ENCODE results near the gene RSF1.
A peak's percentile ranks its signal among the peaks of the same experiment; 100 is the strongest.
"Not testable (repeated sequence)": the region's sequence is repeated elsewhere in the genome, so short reads cannot be mapped to it uniquely, and the experiment has no call there.

Gene RSF1

DNA sequence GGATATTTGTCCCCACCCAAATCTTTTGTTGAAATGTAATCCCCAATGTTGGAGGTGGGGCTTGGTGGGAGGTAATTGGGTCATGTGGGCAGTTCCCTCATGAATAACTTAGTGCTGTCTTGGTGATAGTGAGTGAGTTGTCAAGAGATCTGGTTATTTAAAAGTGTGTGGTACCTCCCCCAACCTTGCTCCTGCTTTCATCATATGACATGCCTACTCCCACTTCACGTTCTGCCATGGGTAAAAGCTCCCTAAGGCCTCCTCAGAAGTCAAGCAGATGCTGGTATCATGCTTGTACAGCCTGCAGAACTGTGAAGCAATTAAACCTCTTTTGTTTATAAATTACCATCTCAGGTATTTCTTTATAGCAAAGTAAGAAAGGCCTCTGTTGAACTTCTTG is 31.0 kb upstream of the RSF1 start:
- TF ChIP-seq, protein P1, sequence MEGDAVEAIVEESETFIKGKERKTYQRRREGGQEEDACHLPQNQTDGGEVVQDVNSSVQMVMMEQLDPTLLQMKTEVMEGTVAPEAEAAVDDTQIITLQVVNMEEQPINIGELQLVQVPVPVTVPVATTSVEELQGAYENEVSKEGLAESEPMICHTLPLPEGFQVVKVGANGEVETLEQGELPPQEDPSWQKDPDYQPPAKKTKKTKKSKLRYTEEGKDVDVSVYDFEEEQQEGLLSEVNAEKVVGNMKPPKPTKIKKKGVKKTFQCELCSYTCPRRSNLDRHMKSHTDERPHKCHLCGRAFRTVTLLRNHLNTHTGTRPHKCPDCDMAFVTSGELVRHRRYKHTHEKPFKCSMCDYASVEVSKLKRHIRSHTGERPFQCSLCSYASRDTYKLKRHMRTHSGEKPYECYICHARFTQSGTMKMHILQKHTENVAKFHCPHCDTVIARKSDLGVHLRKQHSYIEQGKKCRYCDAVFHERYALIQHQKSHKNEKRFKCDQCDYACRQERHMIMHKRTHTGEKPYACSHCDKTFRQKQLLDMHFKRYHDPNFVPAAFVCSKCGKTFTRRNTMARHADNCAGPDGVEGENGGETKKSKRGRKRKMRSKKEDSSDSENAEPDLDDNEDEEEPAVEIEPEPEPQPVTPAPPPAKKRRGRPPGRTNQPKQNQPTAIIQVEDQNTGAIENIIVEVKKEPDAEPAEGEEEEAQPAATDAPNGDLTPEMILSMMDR (IDR thresholded peaks at IDR 0.05; ENCODE audit: borderline replicate concordance, control extremely low read depth, extremely low read depth, insufficient read depth, missing control alignments) = no peak
- DNase-seq (ENCODE audit: low spot score) = no peak
- in situ Hi-C loops (cut with MboI; ENCODE audit: low sequenced_read_pairs, unreplicated experiment) = no loop called here

DNA sequence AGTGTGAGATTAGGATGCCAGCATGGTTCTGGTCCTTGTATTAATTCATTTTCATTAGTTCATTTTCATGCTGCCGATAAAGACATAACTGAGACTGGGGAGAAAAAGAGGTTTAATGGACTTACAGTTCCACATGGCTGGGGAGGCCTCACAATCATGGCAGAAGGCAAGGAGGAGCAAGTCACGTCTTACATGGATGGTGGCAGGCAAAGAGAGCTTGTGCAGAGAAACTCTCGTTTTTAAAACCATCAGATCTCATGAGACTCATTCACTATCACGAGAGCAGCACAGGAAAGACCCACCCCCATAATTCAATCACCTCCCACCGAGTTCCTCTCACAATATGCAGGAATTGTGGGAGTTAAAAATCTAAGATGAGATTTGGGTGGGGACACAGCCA is 23.2 kb upstream of the RSF1 start:
- in situ Hi-C loops (cut with MboI; ENCODE audit: low sequenced_read_pairs, unreplicated experiment); DNase-seq (ENCODE audit: low spot score): not testable (repeated sequence)

DNA sequence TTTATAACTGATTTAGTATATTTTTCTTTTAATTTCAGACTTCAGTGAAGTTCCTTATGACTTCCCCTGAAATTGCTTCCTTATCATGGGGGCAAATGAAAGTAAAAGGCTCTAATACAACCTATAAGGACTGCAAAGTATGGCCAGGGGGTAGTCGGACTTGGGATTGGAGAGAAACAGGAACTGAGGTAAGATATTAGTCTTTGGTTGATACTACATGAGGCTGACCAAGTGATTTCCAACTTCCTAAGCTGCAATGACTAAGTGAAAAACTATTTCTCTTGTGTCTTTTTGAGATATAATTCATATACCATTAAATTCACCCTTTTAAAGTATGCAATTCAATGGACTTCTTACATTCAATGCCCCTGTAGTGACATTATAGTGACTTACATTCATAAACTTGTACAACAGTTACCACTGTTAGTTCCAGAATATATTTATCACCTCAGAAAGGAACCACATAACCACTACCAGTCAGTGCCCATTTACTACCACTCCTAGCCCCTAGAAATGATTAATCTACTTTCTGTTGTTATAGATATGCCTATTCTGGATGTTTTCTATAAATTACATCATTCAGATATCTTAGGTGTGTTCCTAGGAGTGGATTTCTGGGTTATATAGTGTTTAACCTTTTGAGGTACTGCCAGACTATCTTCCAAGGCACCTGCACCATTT is 22.1 kb upstream of the RSF1 start:
- in situ Hi-C loops (cut with MboI; ENCODE audit: low sequenced_read_pairs, unreplicated experiment) = no loop called here
- TF ChIP-seq, protein P1 (IDR thresholded peaks at IDR 0.05; ENCODE audit: borderline replicate concordance, control extremely low read depth, extremely low read depth, insufficient read depth, missing control alignments) = no peak
- no peak for DNase-seq (ENCODE audit: low spot score)

DNA sequence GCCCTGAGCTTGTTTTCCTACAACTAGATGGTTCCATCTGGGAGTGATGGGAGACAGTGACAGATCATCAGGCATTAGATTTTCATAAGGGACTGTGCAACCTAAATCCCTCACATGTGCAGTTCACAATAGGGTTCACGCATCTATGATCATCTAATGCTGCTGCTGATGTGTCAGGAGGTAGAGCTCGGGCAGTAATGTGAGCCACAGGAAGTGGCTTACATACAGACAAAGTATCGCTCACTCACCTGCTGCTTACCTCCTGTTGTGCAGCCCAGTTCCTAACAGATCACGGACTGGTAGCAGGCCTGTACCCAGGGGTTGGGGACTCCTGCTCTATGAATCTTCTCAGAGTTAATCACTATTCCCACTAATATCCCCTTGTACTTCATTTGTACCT is 12.8 kb upstream of the RSF1 start:
- TF ChIP-seq, protein P1 (IDR thresholded peaks at IDR 0.05; ENCODE audit: borderline replicate concordance, control extremely low read depth, extremely low read depth, insufficient read depth, missing control alignments) = no peak
- in situ Hi-C loops (cut with MboI; ENCODE audit: low sequenced_read_pairs, unreplicated experiment) = no loop called here
- no peak for DNase-seq (ENCODE audit: low spot score)

DNA sequence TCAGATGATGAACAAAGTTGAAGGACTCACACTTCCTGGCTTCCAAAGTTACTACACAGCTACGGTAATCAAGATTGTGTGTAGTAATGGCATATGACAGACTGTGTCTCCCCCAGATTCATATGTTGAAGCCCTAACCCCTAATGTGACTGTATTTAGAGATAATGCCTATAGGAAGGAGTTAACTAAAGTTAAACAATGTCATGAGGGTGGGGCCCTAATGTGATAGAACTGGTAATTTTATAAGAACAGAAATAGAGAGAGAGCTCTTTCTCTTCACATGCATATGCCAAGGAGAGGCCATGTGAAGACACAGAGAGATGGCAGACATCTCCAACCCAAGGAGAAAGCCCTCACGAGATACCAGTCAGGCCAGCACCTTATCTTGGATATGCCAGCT is 8.4 kb upstream of the RSF1 start:
- DNase-seq (ENCODE audit: low spot score) = no peak
- TF ChIP-seq, protein P1 (IDR thresholded peaks at IDR 0.05; ENCODE audit: borderline replicate concordance, control extremely low read depth, extremely low read depth, insufficient read depth, missing control alignments) = no peak
- in situ Hi-C loops (cut with MboI; ENCODE audit: low sequenced_read_pairs, unreplicated experiment) = no loop called here

DNA sequence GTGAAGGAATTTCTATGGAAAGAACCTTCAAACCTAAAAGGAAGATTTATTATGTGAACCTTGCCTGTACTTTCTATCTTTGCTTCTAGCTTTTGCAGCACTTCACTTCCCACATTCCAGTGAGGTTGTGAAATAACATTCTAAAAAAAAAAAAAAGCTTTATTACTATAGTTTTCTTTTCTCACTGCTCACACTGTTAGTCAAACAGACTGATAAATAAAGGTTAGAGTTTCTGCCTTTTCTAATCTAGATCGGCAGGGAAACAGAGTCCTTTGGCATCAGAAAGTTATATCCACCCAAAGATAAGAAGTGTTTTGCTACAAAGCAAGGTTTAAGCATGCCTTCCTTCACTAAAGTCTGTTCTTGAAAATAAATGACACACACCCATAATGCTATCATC is 3.3 kb upstream of the RSF1 start:
- in situ Hi-C loops (cut with MboI; ENCODE audit: low sequenced_read_pairs, unreplicated experiment) = no loop called here
- no peak for DNase-seq (ENCODE audit: low spot score)
- TF ChIP-seq, protein P1 (IDR thresholded peaks at IDR 0.05; ENCODE audit: borderline replicate concordance, control extremely low read depth, extremely low read depth, insufficient read depth, missing control alignments) = no peak

DNA sequence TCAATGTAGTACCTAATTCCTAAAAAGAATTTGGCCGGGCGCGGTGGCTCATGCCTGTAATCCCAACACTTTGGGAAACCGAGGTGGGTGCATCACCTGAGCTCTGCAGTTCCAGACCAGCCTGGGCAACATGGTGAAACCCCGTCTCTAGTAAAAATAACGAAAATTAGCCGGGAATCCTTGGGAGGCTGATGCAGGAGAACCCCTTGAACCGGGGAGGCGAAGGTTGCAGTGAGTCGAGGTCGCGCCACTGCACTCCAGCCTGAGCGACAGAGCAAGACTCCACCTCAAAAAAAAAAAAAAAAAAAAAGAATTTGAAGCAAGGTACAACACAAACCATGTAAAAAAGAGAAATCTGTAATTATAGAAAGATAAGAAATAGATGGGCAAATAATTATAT is 1.6 kb upstream of the RSF1 start:
- DNase-seq (ENCODE audit: low spot score); in situ Hi-C loops (cut with MboI; ENCODE audit: low sequenced_read_pairs, unreplicated experiment): not testable (repeated sequence)

DNA sequence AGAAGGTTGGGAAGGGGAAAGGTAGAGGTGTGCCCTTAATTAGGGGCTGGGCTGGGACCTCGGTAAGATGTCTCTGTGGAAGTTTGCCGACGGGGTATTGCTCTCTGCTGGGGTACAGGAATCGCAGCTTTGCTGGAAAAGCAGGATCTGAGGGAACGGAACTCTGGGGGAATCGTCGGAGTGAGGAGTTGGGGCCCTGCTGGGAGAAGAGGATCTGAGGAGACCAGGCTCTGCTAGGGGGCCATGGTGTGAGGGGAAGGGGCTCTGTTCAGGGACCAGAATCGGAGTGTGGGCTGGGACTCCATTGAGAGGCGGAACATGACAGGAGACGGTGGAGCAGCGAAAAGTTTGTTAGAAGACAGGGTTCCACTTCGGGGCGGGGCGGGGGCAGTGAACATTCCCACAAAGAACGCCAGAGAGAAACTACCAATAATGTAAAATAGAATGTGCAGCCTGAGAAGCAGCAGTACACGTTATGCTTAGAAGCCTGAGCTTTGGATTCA is 878 bp upstream of the RSF1 start:
- DNase-seq (ENCODE audit: low spot score) = peak; percentile 42
- TF ChIP-seq, protein P1 (IDR thresholded peaks at IDR 0.05; ENCODE audit: borderline replicate concordance, control extremely low read depth, extremely low read depth, insufficient read depth, missing control alignments) = no peak
- in situ Hi-C loops (cut with MboI; ENCODE audit: low sequenced_read_pairs, unreplicated experiment) = no loop called here

Measured in GM13976 (cell line).